Kidney (tissue), 14 donors: ENCODE data around the gene RABGGTA. TPM values are rescaled to one million over a fixed set of nuclear protein-coding genes. Genes with fewer than 3 reads are reported as not detected.

Experiments
- DNase-seq, 5 donors: peaks; one replicate each; pipeline ENCODE4 v3.0.0-alpha.2; 2013 to 2020
- FAIRE-seq: peaks from 2 replicates; lab custom pipeline; 2012; peaks lifted over from hg19 to GRCh38; lab: Jason Lieb, UNC
- H3K27ac ChIP-seq, 2 donors: one replicate each; pipeline ENCODE4 v1.7.0; 2013; ENCODE audit warnings: low read depth in 2 of 2, low read length in 2 of 2, inconsistent platforms in 1 of 2
- H3K27me3 ChIP-seq: one replicate; pipeline ENCODE4 v1.7.1; 2013; ENCODE audit warnings: low read length, inconsistent platforms; ENCODE audit not compliant: control insufficient read depth, insufficient read depth
- H3K36me3 ChIP-seq, 3 donors: one replicate each; pipeline versions ENCODE4 v1.7.0 to v1.7.1; 2013; ENCODE audit warnings: low read length in 3 of 3, control low read depth in 1 of 3, inconsistent platforms in 1 of 3; ENCODE audit not compliant: insufficient read depth in 3 of 3, control insufficient read depth in 2 of 3
- H3K4me1 ChIP-seq, 3 donors: one replicate each; pipeline versions ENCODE4 v1.7.0 to v1.7.1; 2013; ENCODE audit warnings: low read length in 3 of 3, inconsistent platforms in 1 of 3, low read depth in 1 of 3; ENCODE audit not compliant: control insufficient read depth in 2 of 3, insufficient read depth in 2 of 3
- H3K4me3 ChIP-seq, 3 donors: one replicate each; pipeline versions ENCODE4 v1.7.0 to v1.8.1; 2013; ENCODE audit warnings: low read length in 3 of 3, control low read depth in 1 of 3, inconsistent platforms in 1 of 3
- H3K9ac ChIP-seq, 3 donors: one replicate each; pipeline versions ENCODE4 v1.7.0 to v1.7.1; 2013; ENCODE audit warnings: low read length in 3 of 3, control low read depth in 1 of 3, inconsistent platforms in 1 of 3
- H3K9me3 ChIP-seq, 3 donors: one replicate each; pipeline versions ENCODE4 v1.7.0 to v1.7.1; 2013; ENCODE audit warnings: low read length in 3 of 3, control low read depth in 1 of 3, inconsistent platforms in 1 of 3; ENCODE audit not compliant: control insufficient read depth in 2 of 3, insufficient read depth in 1 of 3
- CTCF ChIP-seq: IDR thresholded peaks from 3 replicates; pipeline ENCODE4 v1.5.1; 2012; ENCODE audit warnings: mild to moderate bottlenecking, moderate library complexity, borderline replicate concordance; ENCODE audit not compliant: insufficient read depth; ENCODE audit errors: extremely low read depth
- intact Hi-C: fragments of 100-400 bp; cut with DNase I; formaldehyde crosslinking; loops from one replicate; pipeline ENCODE4 v1.11.1; 2022
- polyA plus RNA-seq: library from polyadenylated mRNA; stranded (reverse); fragments of 350-450 nt; fragmentation: Illumina TruSeq; extraction: RNeasy Lipid Tissue Mini Kit (QIAGEN cat#74804); gene quantifications from one replicate; pipeline ENCODE4 v1.2.3, GENCODE V29; 2014; ENCODE audit warnings: low read depth, low replicate concordance; ENCODE audit not compliant: insufficient read depth
- total RNA-seq: library from RNA; stranded (reverse); fragmentation: NEBNext Ultra II Directional; extraction: Animal tissue kit (Norgen Biotek cat#: 25700); gene quantifications from one replicate; pipeline ENCODE4 v1.2.1, GENCODE V29; 2021
- donor health status: control.
- donor health status: control.
- donor health status: control.
- donor health status: control.
- donor health status: control.
- donor health status: DM: yes; HTN: yes; CAD: no.
- donor health status: Normal renal cell carcinoma (clear cell type).

Gene RABGGTA
- total and polyA plus RNA-seq, 2 donors from 2014 or later, result 25.8 to 33.9 TPM

DNA sequence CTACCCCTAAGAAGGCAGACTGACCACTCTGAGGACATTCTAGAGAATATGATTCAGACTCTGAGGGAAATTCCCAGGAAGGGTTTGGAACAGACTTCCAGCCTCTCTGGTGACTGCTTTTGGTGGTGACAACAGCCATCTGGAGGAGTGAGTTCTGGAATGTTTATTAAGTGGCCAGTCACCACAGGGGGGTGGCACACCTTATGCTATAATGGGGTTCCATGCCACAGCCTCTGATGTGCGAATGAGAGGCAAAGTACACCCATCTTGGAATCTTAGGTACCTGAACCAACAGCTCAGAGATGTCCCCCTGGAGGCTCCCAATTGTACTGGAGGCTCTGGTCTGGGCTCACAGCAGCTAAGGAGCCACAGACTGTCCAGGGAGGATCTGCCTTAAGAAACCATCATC is 19.5 kb downstream of the RABGGTA start:
- Histone ChIP-seq H3K27me3 (no peaks in the 10 kb centered on the region), H3K9me3 (no peaks in the 10 kb centered on the region), H3K4me3 (no peak overlapping the region), H3K27ac (no peak overlapping the region), H3K36me3 (peaks cover 0 to 7% (median 2%) of the 10 kb centered on the region in 3 donors), H3K4me1 (no peaks in the 10 kb centered on the region), H3K9ac (no peak overlapping the region)
- DNase-seq, result no peak
- no peak for FAIRE-seq
- intact Hi-C loops, result loop anchor here (10.0 kb wide), 1 partner anchor 53 kb away; the partner anchor contains the start of gene CIDEB
- TF ChIP-seq CTCF, result no peak

GRCh38 chr14:24250354-24250753 is 21.0 kb downstream of the RABGGTA start:
- no peaks in the 10 kb centered on the region for H3K9me3 ChIP-seq
- H3K4me1 ChIP-seq, result no peaks in the 10 kb centered on the region
- no peak overlapping the region for H3K9ac ChIP-seq
- no peak overlapping the region for H3K27ac ChIP-seq
- DNase-seq, result no peak
- peaks cover 0 to 7% (median 2%) of the 10 kb centered on the region in 3 donors for H3K36me3 ChIP-seq
- intact Hi-C loops, result loop anchor here (10.0 kb wide), 1 partner anchor 54 kb away; the partner anchor contains the start of gene CIDEB
- no peaks in the 10 kb centered on the region for H3K27me3 ChIP-seq
- TF ChIP-seq CTCF, result no peak
- H3K4me3 ChIP-seq, result no peak overlapping the region
- no peak for FAIRE-seq

GRCh38 chr14:24249230-24250021 is 22.0 kb downstream of the RABGGTA start:
- intact Hi-C loops, result loop anchor here (10.0 kb wide), 1 partner anchor 55 kb away; the partner anchor contains the start of gene CIDEB
- DNase-seq, result no peak
- Histone ChIP-seq H3K9ac (no peak overlapping the region), H3K27ac (no peak overlapping the region), H3K9me3 (no peaks in the 10 kb centered on the region), H3K27me3 (no peaks in the 10 kb centered on the region), H3K36me3 (no peaks in the 10 kb centered on the region), H3K4me3 (no peak overlapping the region), H3K4me1 (no peaks in the 10 kb centered on the region)
- no peak for FAIRE-seq
- no peak for TF ChIP-seq CTCF
